UCSD-AML1 (cell line): Measurements from ENCODE around the gene DNM2.
"Not testable (repeated sequence)": the region's sequence is repeated elsewhere in the genome, so short reads cannot be mapped to it uniquely, and the experiment has no call there.

Experiments
- DNase-seq: peaks from one replicate; lab custom pipeline; 2025; ENCODE audit not compliant: unreplicated experiment; lab: John Stamatoyannopoulos, UW

The DNM2 gene

DNA sequence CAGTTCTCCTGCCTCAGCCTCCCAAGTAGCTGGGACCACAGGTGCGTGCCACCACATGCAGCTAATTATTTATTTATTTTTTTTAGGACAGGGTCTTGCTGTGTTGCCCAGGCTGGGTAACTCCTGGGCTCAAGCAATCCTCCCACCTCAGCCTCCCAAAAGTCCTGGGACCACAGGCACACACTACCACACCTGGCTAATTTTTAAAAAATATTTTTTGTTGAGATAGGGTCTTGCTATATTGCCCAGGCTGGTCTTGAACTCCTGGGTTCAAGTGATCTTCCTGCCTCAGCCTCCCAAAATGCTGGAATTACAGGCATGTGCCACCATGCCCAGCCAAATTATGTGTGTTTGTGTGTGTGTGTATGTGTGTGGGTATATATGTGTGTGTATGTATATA, 139.0 kb downstream of the DNM2 start:
- not testable (repeated sequence) for DNase-seq

DNA sequence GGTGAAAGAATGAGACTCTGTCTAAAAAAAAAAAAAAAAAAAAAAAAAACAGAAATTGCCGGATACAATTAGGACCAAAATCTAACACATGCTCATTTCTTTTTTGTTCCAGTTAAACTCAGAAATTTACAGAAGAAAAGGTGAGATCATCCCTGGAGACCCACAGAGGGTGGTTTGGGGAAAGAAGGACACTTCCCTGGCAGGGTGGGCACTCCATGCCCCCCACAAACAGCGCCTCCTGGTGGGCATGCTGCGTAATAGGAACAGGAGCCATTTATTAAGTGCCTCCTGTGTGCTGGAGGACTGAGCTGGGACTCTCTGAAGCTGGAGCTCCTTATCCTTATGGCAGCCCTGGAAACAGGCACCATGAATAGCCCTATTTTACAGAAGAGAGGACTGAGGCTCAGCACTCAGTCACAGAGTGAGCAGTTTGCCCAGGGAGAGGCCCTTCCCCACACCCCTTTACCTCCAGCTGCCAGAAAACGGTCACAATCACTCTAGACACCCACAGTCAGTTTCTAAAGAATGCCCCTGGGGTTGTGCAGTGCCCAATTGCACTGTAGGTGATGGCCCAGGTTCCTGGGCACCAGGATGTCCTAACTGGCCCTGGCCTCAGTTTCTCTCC, 140.4 kb downstream of the DNM2 start:
- peak; percentile 31 for DNase-seq

DNA sequence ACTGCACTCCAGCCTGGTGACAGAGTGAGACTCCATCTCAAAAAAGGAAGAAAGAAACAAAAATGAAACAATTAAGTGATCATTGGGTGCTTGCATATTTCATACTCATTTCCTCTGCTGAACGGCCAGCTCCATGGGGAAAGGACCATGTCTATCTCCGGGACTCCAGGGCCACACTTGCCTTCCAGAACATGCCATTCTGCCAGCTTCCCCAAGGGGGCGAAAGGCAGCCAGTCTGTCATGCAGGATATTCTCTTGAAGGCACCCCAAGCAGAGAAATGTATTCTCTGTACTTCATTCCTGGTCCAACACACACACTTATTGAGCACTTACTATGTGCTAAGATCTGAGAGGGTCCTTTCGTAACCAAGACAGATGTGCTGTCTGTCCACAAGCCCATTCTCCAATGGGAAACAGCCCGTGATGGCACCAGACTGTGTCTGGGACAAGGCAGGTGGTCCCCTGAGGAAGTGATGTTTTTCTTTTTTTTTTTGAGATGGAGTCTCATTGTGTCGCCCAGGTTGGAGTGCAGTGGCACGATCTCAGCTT, 143.3 kb downstream of the DNM2 start:
- DNase-seq: peak; percentile 48

DNA sequence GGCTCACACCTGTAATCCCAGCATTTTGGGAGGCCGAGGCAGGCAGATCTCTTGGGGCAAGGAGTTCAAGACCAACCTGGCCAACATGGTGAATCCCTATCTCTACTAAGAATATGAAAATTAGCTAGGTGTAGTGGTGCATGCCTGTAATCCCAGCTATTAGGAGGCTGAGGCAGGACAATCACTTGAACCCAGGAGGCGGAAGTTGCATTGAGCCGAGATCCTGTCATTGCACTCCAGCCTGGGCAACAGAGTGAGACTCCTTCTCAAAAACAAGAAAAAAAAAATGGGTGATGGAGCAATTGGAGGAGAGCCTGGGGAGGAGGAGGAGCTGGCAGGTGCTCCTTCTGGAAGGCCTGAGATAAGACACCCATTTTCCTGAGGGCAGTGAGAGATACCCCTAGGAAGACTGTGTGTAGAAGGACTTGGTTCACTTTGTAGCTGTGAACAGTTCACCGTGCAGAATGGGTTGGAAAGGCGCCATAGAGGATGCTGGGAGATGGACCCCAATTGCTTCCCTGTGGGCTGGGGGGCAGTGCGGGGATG, 144.8 kb downstream of the DNM2 start:
- no peak for DNase-seq

DNA sequence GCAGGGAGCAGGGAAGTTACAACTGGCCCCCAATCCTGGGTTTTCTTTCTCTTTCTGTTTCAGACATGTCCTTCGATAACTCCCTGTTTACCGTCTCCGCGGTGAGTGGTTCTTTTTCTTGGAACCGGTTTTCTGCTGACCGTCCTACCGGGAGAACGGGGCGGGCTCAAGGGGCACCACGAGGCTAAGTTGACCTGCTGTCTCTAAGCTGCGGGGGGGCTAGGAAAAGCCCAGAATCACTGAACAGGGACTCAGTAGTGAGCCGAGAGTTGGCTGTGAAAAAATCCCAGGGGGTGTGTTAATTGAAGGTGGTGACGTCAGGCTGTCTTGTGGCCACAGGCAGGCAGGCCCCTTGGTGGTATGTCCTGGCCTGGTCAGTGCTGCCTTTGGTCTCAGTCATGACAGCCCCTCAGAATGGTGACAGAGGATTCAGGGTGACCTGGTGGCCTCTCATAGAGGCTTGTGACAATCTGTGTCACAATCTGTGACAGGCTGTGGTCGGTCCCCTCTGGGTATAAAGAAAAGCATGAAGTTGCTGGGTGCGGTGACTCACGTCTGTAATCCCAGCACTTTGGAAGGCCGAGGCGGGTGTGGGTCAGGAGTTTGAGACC, 145.3 kb downstream of the DNM2 start:
- DNase-seq: no peak

DNA sequence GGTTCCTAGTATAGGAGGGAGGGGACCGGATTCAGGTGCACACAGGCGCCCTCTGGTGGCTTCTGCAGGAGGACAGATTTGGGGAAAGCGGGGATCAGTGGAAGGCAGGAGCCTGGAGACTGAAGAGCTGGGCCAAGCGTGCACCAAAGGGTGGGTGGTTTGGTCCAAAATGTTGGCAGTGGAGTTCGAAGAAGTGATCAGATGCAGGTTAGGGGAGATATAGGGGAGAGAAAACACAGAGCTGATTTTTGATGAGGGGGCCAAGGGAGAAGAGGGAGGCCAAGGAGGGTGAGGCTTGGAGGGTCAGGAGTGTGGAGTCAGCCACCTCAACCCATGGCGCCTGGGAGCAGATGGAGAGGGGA, 146.6 kb downstream of the DNM2 start:
- peak; percentile 72 for DNase-seq

DNA sequence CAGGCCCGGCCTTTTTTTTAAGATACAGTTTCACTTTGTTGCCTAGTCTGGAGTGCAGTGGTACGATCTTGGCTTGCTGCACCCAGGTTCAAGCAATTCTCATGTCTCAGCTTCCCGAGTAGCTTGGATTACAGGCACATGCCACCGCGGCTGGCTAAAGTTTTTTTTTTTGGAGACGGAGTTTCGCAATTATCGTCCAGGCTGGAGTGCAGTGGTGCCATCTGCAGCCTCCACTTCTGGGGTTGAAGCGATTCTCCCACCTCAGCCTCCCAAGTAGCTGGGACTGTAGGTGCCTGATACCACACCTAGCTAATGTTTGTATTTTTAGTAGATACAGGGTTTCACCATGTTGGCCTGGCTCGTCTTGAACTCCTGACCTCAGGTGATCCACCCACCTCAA, 148.6 kb downstream of the DNM2 start:
- DNase-seq: no peak

DNA sequence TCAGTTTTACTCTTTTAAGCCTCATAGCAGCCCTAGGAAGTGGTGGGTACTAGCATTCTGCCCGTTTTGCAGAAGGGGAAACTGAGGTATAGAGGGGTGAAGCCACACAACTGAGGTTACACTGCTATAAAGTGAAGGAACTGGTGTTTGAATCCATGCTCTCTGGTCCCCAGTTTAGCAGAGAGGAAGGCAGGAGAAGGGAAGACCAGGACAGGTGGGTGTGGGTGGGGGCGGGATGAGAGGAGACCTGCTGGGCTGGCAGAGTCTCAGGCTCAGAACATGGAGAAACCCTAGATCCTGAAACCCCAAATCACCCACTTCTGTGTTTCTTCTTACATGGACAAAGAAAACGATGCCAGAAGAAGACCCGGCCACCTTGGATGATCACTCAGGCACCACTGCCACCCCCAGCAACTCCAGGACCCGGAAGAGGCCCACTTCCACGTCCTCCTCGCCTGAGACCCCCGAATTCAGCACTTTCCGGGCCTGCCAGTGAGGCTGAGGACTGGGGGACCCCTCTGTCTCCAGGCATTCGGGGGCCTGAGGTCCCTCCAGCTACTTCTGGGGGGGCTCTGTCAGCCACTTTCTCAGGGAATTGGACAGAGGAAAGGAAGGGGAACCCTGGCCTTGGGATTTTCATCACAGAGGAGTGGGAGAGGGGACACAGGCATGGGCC, 151.1 kb downstream of the DNM2 start:
- no peak for DNase-seq

DNA sequence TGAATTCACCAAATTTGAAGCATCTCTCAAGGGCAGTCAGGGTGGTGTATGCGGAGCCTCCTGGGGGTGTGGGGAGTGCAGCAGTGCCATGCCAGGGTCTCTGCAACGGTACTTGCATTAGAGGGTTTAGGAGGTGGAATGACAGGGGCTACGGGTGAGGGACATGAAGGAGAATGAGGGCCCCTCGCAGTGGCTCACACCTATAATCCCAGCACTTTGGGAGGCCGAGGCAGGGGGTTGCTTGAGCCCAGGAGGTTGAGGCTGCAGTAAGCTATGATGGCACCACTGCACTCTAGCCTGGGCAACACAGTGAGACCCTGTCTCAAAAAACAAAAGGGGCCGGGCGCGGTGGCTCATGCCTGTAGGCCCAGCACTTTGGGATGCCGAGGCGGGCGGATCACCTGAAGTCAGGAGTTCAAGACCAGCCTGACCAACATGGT, 152.0 kb downstream of the DNM2 start:
- DNase-seq: not testable (repeated sequence)

DNA sequence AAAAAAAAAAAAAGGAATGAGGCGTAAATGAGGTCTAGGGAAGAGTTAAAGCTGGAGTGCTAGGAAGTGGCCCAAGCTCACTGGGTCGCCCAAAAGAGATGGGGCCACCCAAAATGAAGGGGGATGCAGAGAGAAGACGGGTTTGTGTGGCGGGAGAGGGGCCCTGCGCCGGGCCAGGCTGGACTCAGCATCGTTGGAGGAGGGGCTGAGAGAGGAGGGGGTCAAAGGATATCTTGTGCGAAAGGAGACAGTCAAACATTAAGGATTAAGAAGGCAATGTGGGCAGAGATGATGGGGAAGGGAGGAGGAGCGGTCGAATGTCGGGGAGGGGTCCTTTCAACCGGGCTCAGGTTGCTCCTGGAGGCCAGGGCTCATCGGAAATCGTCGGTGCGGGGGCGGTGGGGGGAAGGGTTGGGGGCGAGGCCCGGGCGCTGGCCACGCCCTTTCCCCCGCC, 152.6 kb downstream of the DNM2 start:
- no peak for DNase-seq

DNA sequence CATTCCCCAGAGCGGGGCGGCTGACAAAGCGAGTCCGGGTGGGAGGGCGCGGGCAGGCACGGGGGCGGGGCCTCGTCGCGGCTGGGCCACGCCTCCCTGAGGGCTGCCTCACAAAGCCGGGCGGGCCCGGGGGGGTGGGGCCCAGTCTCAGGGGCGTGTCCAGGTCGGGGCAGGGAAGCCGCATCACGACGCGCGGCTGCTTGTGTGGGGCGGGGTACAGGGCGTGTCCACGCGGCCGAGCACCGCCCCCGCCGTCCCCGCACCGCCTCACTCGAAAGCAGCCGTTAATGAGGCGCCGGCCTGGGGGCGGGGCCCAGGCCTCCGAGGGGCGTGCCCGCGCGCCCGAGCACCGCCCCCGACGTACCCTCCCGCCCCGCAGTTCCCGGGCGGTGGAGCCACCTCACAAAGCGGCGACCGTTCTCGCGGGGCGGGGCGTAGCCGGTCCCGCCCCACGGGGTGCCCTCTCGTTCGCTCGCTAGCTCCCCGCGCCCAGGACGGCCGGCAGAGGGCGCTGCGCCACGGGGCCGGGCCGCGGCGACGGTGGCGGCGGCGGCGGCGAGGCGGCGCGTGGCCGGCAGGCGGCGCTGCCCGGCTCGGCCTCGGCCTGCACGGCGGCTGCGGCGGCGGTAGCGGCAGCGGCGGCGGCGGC, 153.2 kb downstream of the DNM2 start, which contains the start of gene CARM1:
CARM1 (plus strand) TSS at position 599 of the 649 bp plus-strand sequence. CDS start 150 bp downstream, outside the sequence.
- DNase-seq: peak; percentile 100

DNA sequence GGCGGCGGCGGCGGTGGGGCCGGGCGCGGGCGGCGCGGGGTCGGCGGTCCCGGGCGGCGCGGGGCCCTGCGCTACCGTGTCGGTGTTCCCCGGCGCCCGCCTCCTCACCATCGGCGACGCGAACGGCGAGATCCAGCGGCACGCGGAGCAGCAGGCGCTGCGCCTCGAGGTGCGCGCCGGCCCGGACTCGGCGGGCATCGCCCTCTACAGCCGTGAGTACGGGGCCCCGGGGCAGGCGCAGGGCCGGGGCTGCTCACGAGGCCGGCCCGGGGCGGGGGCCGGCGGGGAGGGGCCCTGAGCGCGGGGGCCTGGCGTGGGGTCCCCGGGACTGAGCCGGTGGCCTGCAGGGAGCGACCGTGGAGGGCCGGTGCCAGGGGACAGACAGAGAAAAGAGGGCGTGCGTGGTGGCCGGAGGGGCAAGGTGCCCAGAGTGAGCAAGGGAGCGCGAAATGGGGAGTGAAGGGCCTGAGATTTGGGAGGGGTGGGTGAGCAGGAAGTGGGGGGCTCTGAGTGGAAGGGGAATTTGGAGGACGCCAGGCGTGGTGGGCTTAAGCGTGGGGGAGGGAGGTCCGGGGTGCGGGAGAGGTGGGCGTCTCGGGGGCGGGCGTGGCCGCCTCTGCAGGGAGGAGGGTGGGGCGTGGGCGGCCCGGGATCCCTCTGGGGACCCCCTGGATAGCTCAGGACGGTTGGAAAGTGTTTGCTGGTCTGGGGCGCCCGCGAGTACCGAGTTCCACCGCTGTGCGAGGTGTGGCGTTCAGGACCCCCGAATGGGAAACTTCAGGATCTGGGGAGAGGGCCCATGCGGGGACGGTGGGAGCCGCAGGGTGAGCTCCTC, 154.0 kb downstream of the DNM2 start:
- peak; percentile 31 for DNase-seq

DNA sequence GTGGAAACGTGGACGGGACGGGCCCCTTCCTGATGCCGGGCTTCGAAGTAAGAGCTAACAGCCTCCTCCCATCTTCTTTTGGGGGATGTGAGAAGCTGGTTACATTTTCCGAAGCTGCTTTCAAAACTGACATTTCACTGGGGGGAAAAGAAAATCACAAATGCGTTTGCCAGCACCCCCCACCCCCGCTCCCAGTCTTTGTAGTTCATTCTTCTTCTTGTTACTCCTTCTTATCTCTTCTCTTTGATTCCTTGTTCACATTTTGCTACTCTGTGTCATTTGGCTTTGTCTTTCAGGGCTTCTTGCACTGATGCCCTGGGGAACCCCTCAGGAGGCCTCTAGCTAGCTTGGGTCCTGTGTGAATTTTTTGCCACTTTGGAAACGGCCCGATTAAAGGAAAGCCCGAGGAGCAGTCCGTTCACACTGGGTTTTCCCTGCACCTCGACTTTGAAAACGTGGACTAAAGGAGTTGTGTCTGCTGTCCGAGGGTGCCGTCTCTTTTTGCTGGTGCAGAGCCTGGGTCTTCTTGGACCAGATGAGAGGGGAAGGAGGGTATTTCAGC, 154.7 kb downstream of the DNM2 start:
- no peak for DNase-seq

DNA sequence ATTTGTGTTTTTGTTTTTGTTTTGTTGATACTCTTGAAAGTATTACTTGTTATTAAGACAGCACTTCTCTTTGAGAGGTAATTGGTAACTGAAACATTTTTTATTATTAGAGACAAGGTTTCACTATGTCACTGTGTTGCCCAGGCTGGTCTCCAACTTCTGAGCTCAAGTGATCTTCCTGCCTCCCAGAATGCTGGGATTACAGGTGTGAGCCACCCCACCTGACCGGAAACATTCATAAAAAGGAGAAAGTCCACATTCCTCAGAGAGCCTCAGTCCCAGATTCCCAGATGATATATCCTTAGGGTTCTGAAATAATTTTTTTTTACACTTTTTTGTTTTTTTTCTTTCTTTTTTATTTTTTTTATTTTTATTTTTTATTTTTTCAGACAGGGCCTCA, 156.1 kb downstream of the DNM2 start:
- DNase-seq: no peak

DNA sequence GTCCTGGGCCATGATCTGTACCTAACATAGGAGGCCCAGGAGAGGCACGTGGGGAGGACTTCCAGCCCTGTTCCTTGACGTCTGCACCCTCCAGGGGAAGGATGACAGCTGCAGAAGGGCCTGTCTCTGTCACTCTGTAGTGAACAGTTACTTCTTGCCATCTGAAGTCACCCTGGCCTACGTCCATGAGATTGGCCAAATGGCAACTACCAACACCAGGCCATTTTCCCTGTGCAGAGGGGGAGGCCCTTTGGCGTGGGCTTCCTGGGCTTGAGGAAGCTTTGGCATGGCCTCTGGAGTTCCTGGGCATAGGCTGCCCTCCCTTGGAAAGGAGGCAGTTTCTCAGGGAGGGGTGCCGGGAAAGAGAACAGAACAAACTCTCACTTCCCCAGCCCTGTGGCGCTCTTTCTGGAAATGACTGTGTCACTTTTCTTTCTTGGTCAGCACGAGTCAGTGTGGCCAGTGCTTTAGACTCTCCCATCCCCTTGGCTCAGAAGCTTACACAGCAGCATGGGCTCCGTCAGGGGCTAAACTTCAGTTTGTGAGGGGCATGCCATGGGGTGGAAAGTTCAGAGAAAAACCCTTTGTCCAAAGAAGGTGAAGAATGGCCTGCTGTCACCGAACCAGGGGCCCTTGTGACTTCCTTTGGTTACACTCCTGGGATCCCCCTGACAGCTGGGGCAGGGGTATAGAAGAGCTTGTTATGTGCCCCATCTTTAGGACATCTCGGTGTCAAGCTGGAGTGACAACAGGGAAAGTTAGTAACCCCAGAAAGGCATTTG, 158.8 kb downstream of the DNM2 start:
- DNase-seq: peak; percentile 32

DNA sequence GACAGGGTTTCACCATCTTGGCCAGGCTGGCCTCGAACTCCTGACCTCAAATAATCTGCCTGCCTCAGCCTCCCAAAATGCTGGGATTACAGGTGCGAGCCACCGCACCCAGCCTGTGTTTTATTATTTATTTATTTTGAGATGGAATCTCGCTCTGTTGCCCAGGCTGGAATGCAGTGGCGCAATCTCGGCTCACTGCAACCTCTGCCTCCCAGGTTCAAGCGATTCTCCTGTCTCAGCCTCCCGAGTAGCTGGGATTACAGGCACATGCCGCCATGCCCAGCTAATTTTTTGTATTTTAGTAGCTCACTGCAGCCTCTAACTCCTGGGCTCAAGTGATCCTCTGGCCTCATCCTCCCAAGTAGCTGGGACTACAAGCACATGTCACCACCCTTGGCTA, 159.7 kb downstream of the DNM2 start:
- not testable (repeated sequence) for DNase-seq

DNA sequence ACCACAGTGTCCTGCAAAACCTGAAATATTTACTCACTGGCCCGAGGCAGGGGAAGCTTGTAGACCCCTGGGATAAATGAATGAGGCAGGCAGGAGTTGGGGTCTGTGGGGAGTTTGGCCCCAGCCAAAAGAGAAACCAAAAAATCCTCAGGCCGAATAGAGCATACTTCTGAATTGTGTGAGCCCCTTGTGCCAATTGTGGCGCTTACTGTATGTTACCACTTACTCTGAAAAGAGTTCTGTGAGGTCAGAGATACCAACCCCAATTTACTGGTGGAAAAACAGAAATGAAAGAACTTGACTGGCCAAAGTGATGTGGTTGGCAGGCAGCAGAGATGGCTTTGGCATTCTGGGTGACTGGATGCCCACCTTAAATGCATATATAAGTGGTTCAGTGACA, 160.4 kb downstream of the DNM2 start:
- no peak for DNase-seq
